Activated CD4-positive, alpha-beta T cell treated with anti-CD3 and anti-CD28 coated beads for 36 hours (primary cell): ENCODE measurements around the gene SPINK7. TPM values are rescaled to one million over a fixed set of nuclear protein-coding genes. Genes with fewer than 3 reads are reported as not detected.
"Not testable (repeated sequence)": the region's sequence is repeated elsewhere in the genome, so short reads cannot be mapped to it uniquely, and the experiment has no call there.

Experiments used
- ATAC-seq: fragments of 200-7000 bp; cut with Tn5 transposase; one replicate; pipeline ENCODE4 v1.10.0; 2021; ENCODE audit warnings: mild to moderate bottlenecking, moderate library complexity
- CTCF ChIA-PET: fragments of 350-600 bp; sonication (Branson Sonifier 250); formaldehyde crosslinking; loops from one replicate; lab custom pipeline; 2021; ENCODE audit warnings: antibody characterized with exemption; lab: Charles Lee
- POLR2A ChIA-PET: fragments of 350-600 bp; sonication (Branson Sonifier 250); formaldehyde crosslinking; loops from one replicate; lab custom pipeline; 2021; ENCODE audit warnings: antibody characterized with exemption, inconsistent platforms; lab: Charles Lee
- DNase-seq: peaks from one replicate; pipeline ENCODE4 v3.0.0-alpha.2; 2020
- H3K27ac Mint-ChIP-seq: one replicate; pipeline ENCODE4 v1.8.0; 2021; ENCODE audit warnings: mixed read lengths
- H3K27me3 Mint-ChIP-seq: one replicate; pipeline ENCODE4 v1.8.0; 2021; ENCODE audit warnings: mixed read lengths
- H3K36me3 Mint-ChIP-seq: one replicate; pipeline ENCODE4 v1.8.0; 2021; ENCODE audit warnings: low read depth, mixed read lengths
- H3K4me1 Mint-ChIP-seq: one replicate; pipeline ENCODE4 v1.8.0; 2021; ENCODE audit warnings: mixed read lengths
- H3K4me3 Mint-ChIP-seq: one replicate; pipeline ENCODE4 v1.8.0; 2021; ENCODE audit warnings: mild to moderate bottlenecking, moderate library complexity, mixed read lengths
- H3K9me3 Mint-ChIP-seq: one replicate; pipeline ENCODE4 v1.8.0; 2021; ENCODE audit warnings: low read depth, mixed read lengths
- intact Hi-C, 2 experiments: fragments of 100-400 bp; cut with DNase I in 1 of 2; cut with micrococcal nuclease in 1 of 2; formaldehyde crosslinking; loops; one replicate each; pipeline versions ENCODE4 v1.14.2 to v1.15.1; 2022 to 2024; cut with DNase I, micrococcal nuclease
- total RNA-seq, 2 experiments: library from RNA; stranded (reverse); gene quantifications; one replicate each; pipeline ENCODE4 v1.2.3, GENCODE V29; 2021

Gene SPINK7
- total RNA-seq, 2 experiments from 2014 or later = not detected

DNA sequence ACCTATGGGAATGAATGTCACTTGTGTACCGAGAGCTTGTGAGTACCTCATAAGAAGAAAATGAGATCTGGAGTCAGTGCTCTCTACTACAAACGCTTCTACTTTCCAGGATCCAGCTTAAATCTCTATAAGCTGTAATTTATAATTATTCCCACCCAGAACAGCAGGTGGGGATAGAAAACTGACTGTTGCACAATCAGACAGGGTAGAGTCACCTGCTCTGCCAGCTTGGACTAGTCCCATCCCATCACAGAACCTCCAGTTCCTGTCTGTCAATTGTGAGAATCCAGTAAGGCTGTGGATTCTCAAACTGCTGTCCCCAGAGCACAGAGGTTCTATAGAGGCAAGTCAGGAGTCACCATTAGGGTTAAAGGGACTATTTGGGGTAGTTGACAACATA, 2.0 kb downstream of the SPINK7 start:
- H3K4me3 Mint-ChIP-seq = no peak overlapping the region
- DNase-seq (no peak), ATAC-seq (no peak)
- peaks cover 5% of the 10 kb centered on the region for H3K9me3 Mint-ChIP-seq
- POLR2A ChIA-PET = no interaction called here
- H3K4me1 Mint-ChIP-seq = no peaks in the 10 kb centered on the region
- CTCF ChIA-PET = interaction anchor here (0.7 kb wide), 1 partner anchor 12 kb away, joined by 3 read pairs; no protein-coding TSS in a partner anchor
- no peak overlapping the region for H3K27ac Mint-ChIP-seq
- intact Hi-C loops = no loop called here
- H3K36me3 Mint-ChIP-seq = no peaks in the 10 kb centered on the region
- peaks cover under 1% of the 10 kb centered on the region for H3K27me3 Mint-ChIP-seq

DNA sequence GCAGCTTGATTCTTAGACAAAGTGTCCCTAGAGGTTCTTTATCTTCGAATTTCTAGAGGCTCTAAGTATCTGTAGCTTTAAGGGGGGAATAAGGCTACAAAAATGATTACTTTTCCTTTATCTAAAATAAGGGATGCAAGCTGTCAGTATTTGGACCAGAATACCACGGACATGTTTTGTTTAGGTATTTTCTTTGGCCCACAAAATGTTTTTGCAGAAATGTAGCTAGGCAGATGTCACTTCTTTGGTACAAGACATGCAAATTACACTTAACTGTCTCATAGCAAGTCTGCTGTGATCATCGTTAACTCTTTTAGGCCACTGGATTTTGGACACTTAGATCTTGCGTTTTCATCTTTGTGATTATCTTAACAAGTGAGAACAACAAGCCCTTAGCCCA, 2.5 kb downstream of the SPINK7 start:
- Mint-ChIP-seq H3K4me1 (no peaks in the 10 kb centered on the region), H3K36me3 (no peaks in the 10 kb centered on the region), H3K9me3 (peaks cover 2% of the 10 kb centered on the region), H3K4me3 (no peak overlapping the region), H3K27ac (no peak overlapping the region), H3K27me3 (peaks cover 2% of the 10 kb centered on the region)
- ATAC-seq = no peak
- DNase-seq = no peak
- ChIA-PET POLR2A (no interaction called here), CTCF (no interaction called here)
- intact Hi-C loops = no loop called here

DNA sequence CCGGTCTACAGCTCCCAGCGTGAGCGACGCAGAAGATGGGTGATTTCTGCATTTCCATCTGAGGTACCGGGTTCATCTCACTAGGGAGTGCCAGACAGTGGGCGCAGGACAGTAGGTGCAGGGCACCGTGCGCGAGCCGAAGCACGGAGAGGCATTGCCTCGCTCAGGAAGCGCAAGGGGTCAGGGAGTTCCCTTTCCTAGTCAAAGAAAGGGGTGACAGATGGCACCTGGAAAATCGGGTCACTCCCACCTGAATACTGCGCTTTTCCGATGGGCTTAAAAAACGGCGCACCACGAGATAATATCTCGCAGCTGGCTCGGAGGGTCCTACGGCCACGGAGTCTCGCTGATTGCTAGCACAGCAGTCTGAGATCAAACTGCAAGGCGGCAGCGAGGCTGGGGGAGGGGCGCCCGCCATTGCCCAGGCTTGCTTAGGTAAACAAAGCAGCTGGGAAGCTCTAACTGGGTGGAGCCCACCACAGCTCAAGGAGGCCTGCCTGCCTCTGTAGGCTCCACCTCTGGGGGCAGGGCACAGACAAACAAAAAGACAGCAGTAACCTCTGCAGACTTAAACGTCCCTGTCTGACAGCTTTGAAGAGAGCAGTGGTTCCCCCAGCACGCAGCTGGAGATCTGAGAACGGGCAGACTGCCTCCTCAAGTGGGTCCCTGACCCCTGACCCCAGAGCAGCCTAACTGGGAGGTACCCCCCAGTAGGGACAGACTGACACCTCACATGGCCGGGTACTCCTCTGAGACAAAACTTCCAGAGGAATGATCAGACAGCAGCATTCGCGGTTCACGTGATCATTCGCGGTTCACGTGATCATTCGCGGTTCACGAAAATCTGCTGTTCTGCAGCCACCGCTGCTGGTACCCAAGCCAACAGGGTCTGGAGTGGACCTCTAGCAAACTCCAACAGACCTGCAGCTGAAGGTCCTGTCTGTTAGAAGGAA, 8.1 kb downstream of the SPINK7 start:
- peak overlapping the region; percentile 57 for H3K4me3 Mint-ChIP-seq
- CTCF ChIA-PET, intact Hi-C loops, H3K9me3 Mint-ChIP-seq, ATAC-seq, POLR2A ChIA-PET, H3K36me3 Mint-ChIP-seq, H3K27me3 Mint-ChIP-seq, H3K27ac Mint-ChIP-seq, H3K4me1 Mint-ChIP-seq: not testable (repeated sequence)
- DNase-seq = peak; percentile 30

DNA sequence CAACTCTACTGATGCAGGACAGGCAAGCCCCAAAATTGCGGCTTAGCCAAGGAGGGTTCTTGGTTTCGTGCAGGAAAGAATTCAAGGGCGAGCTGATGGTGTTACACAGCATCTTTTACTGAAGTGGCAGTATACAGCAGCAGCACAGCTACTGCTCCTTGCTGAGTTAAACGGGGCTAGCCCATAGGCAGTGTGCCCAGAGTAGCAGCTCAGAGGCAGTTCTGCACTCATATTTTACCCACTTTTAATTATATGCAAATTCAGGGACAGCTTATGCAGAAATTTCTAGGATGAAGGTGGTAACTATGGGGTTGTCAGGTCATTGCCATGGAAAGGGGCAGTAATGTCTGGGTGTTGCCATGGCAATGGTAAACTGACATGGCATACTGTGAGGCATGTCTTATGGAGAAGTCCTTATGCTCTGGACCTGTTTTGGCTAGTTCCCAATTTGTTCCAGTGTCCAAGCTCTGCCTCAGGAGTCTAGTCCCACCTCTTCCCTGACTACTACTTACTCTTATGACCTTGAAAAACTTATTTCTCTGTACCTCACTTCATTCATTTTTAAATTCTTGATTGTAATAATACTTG, 21.1 kb downstream of the SPINK7 start:
- ATAC-seq = no peak
- intact Hi-C loops = no loop called here
- H3K9me3 Mint-ChIP-seq = peaks cover 13% of the 10 kb centered on the region
- no peaks in the 10 kb centered on the region for H3K4me1 Mint-ChIP-seq
- no peaks in the 10 kb centered on the region for H3K27me3 Mint-ChIP-seq
- H3K27ac Mint-ChIP-seq = no peak overlapping the region
- ChIA-PET CTCF (interaction anchor here (0.6 to 0.8 kb wide), 2 partner anchors 16 to 40 kb away, joined by 3 read pairs; no protein-coding TSS in a partner anchor), POLR2A (interaction anchor here (0.5 kb wide), 1 partner anchor 48 kb away, joined by 3 read pairs; no protein-coding TSS in a partner anchor)
- peaks cover 5% of the 10 kb centered on the region for H3K36me3 Mint-ChIP-seq
- no peak overlapping the region for H3K4me3 Mint-ChIP-seq
- DNase-seq = no peak

DNA sequence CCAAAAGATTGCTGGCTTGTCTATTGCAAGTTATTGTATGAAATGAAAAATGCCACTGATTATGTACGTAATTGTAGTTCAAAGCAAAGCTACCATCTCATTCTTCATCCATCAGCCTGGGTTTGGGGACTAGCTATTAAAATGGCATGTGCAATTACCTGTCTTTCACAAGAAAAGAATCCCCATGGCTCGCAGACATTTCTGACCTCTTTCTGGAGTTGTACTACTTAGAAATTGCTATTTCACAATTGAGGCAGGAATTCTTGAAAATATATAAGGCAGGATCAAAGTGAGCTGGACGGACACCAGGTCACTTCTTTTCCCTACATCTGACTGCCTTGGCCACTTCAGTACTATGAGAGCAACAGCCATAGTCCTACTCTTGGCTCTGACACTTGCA, 23.0 kb downstream of the SPINK7 start, which contains the start of gene SPINK9:
SPINK9 (plus strand) TSS at position 301 of the 400 bp plus-strand sequence; CDS start at position 356, 55 bp downstream.
- intact Hi-C loops = no loop called here
- CTCF ChIA-PET = no interaction called here
- Mint-ChIP-seq H3K4me3 (no peak within 1 kb of the TSS), H3K9me3 (peaks cover 6% of the 10 kb centered on the region), H3K27me3 (no peaks in the 10 kb centered on the region), H3K4me1 (no peaks in the 10 kb centered on the region), H3K36me3 (peaks cover 5% of the 10 kb centered on the region), H3K27ac (no peak within 1 kb of the TSS)
- POLR2A ChIA-PET = no interaction called here
- ATAC-seq (no peak), DNase-seq (no peak)

DNA sequence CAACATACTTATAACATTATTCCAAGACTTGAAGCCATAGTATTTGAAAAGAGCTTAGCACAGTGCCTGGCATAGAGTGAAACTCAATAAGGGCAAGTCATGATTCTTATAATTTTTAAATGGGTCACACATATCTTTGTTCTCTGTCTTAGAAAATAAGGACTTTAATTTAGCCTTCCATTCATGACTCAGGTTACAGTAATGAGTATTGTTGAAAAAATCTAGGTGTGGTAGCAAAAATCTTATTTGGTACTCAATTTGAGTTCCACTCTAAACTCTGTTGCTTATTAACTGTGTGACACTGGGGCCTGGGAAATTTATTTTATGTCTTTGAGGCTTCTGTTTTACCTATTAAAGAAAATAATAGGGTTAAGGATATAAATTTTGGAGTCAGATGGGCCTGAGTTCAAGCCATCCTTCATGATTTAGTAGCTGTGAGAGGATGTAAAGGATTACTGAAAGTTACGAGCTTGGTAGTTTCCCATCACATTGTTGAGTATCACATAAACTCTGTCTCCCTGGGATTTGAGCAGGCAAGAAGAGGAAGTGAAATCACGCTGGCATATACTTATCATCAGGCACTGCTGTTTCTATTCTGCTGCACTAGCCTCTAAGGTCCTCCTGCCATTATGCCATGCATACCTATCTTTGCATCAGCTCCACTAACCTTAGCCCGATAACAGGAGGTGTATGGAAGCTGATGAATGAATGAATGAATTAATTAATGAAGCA, 24.6 kb downstream of the SPINK7 start:
- ATAC-seq (no peak), DNase-seq (no peak)
- ChIA-PET POLR2A (no interaction called here), CTCF (interaction anchor here (0.8 kb wide), 1 partner anchor 38 kb away, joined by 3 read pairs; no protein-coding TSS in a partner anchor)
- Mint-ChIP-seq H3K4me3 (no peak overlapping the region), H3K4me1 (no peaks in the 10 kb centered on the region), H3K9me3 (no peaks in the 10 kb centered on the region), H3K36me3 (no peaks in the 10 kb centered on the region), H3K27ac (no peak overlapping the region), H3K27me3 (no peaks in the 10 kb centered on the region)
- intact Hi-C loops = no loop called here

DNA sequence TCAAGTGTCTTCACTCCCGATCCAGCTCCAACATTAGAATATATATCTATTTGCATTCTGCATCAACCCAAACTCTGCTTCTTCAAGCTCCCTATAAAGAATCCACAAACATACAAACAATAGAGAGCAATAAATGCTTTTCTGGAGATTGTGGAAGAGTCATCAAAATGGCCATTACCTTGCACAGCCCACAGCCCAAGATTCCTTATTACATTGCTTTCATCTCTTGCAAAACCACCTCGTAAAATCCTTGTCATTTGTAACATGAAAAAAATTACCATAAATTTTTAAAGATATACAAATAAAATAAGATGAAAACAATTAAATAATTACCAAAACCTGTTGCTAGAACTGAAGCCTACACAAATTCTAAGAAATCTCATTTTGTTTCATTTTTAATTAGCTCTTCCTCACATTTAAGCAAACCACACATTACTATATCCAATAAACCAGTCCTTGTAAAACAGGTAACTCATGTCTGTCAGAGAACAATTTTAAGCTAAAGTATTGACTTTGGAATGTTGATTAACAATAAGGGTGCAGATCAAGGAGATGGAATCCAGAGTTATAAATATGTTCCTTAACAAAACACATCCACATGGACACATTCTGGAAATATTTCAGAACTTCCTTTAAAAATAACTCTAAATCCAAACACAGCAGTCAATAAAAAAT, 30.3 kb downstream of the SPINK7 start:
- ChIA-PET CTCF (interaction anchor here (0.7 to 0.9 kb wide), 2 partner anchors 23 to 989 kb away, joined by 3 read pairs; no protein-coding TSS in a partner anchor), POLR2A (no interaction called here)
- H3K36me3 Mint-ChIP-seq = no peaks in the 10 kb centered on the region
- DNase-seq (no peak), ATAC-seq (no peak)
- H3K4me3 Mint-ChIP-seq = no peak overlapping the region
- intact Hi-C loops = no loop called here
- H3K9me3 Mint-ChIP-seq = no peaks in the 10 kb centered on the region
- no peaks in the 10 kb centered on the region for H3K27me3 Mint-ChIP-seq
- no peaks in the 10 kb centered on the region for H3K4me1 Mint-ChIP-seq
- no peak overlapping the region for H3K27ac Mint-ChIP-seq

DNA sequence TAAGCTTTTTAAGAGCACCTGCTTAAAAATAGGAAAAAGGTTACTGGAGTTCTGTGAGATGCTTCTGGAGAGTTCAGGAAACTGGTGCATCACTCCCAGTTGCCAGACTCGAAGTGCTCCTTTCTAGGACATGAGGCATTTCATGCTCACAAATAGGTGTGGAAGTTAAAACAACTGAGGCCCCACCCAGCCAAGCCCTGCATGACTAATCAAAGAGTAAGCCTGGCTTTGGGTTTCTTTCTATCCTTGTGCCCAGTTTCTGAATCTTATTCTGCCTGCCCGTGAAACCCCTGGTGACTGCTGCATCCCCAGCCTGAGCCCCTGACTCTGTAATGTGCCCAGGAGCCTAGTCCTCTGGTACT, 30.8 kb downstream of the SPINK7 start:
- ChIA-PET CTCF (interaction anchor here (0.9 kb wide), 1 partner anchor 22 kb away, joined by 3 read pairs; no protein-coding TSS in a partner anchor), POLR2A (no interaction called here)
- DNase-seq (no peak), ATAC-seq (no peak)
- Mint-ChIP-seq H3K27me3 (no peaks in the 10 kb centered on the region), H3K4me3 (no peak overlapping the region), H3K27ac (no peak overlapping the region), H3K9me3 (no peaks in the 10 kb centered on the region), H3K36me3 (no peaks in the 10 kb centered on the region), H3K4me1 (no peaks in the 10 kb centered on the region)
- intact Hi-C loops = no loop called here

DNA sequence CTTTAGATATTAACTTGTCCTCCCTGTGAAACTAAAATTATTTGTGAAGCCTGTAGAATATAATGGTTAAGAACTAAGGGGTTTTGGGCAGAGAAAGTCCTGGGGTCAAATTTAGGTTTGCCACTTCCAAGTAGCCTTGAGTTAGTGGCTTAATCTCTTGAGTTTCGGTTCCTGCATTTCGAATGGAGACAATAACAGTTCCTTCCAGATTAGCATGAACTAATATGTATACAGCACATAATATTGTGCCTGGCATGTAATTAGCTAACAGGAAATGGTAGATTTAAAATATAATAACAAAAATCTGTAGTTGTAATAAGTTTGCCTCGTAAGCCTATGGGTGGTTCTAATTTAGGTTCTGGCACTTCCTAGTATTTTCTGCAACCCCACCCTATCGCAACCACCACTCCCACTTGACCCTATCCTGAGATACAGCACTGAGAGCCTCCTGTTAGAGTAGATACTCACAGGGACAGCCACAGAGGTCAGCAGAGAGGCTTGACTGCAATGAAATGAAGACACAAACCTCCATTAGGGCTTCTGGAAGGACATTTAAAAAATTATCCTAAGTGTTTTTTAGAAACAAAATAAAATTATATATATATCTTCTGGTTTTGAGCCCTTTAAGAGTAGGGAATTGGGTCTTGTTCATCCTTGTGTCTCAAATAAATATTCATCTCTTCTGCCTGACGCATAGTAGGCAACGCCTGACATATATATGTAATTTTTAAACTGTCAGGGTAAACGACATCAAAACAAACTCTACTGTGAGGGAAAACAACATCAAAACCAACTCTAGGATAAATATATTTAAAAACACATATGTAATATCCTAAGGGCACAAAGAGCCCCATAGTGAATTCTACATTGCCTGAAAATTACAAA, 31.6 kb downstream of the SPINK7 start:
- ChIA-PET POLR2A (no interaction called here), CTCF (no interaction called here)
- Mint-ChIP-seq H3K4me1 (no peaks in the 10 kb centered on the region), H3K36me3 (no peaks in the 10 kb centered on the region), H3K27ac (no peak overlapping the region), H3K9me3 (no peaks in the 10 kb centered on the region), H3K4me3 (no peak overlapping the region), H3K27me3 (no peaks in the 10 kb centered on the region)
- DNase-seq (no peak), ATAC-seq (no peak)
- intact Hi-C loops = no loop called here

DNA sequence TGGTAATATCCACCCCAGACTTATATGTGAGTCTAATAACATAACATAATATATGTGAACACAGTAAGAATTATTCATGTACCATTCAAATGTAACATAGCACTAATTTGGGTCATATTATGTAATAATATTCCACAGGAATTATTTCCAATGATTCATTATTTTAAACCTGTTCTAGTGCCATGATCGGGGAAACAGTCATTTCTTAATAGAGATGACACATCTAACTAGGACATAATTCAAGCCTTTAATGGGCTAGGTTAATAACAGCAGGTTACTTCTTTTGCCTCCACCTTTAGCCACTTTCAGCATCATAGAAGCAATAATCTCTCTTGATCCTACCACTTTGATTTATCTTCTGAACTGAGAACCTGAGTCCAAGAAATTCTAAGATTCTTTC, 35.5 kb downstream of the SPINK7 start:
- H3K9me3 Mint-ChIP-seq = no peaks in the 10 kb centered on the region
- no peaks in the 10 kb centered on the region for H3K27me3 Mint-ChIP-seq
- intact Hi-C loops = no loop called here
- H3K36me3 Mint-ChIP-seq = no peaks in the 10 kb centered on the region
- H3K27ac Mint-ChIP-seq = no peak overlapping the region
- CTCF ChIA-PET = no interaction called here
- POLR2A ChIA-PET = no interaction called here
- no peak for DNase-seq
- H3K4me3 Mint-ChIP-seq = no peak overlapping the region
- no peaks in the 10 kb centered on the region for H3K4me1 Mint-ChIP-seq
- ATAC-seq = no peak
